HEK293 (cell line): Measurements from ENCODE around the gene TBX10.
"Not testable (repeated sequence)": the region's sequence is repeated elsewhere in the genome, so short reads cannot be mapped to it uniquely, and the experiment has no call there.

ENCODE experiments used
- CTCF ChIA-PET: fragments of 350-600 bp; formaldehyde crosslinking; extraction: SDS; loops from one replicate; lab custom pipeline; 2021; ENCODE audit warnings: antibody characterized with exemption; lab: Yijun Ruan, JAX
- POLR2A ChIA-PET: fragments of 300-600 bp; formaldehyde crosslinking; extraction: SDS; loops from one replicate; lab custom pipeline; 2020; ENCODE audit warnings: antibody characterized with exemption, inconsistent platforms; lab: Yijun Ruan, JAX
- H3K27ac ChIP-seq: fragments of 200-500 bp; sonication (Bioruptor generic); 2 replicates; pipeline ENCODE4 v1.5.1; 2014; ENCODE audit warnings: low read depth, low read length, control low read depth, inconsistent platforms; ENCODE audit errors: extremely low read depth
- H3K36me3 ChIP-seq, 2 experiments: fragments of 200-500 bp in 1 of 2; sonication (Bioruptor generic) in 1 of 2; 1 replicate in 1 of 2; 2 replicates in 1 of 2; pipeline ENCODE4 v1.5.1; 2014 to 2017; ENCODE audit warnings: inconsistent platforms in 2 of 2, low read length in 2 of 2; ENCODE audit not compliant: control insufficient read depth in 2 of 2, insufficient read depth in 1 of 2
- H3K4me1 ChIP-seq: fragments of 200-500 bp; sonication (Bioruptor generic); 2 replicates; pipeline ENCODE4 v1.5.1; 2014; ENCODE audit warnings: mild to moderate bottlenecking, low read length, inconsistent platforms; ENCODE audit not compliant: control insufficient read depth, insufficient read depth
- H3K4me3 ChIP-seq: 2 replicates; pipeline ENCODE4 v1.5.1; 2011; ENCODE audit warnings: low read depth, mild to moderate bottlenecking, control low read depth, low read length, moderate library complexity
- H3K9me3 ChIP-seq: fragments of 200-500 bp; sonication (Bioruptor generic); 2 replicates; pipeline ENCODE4 v1.5.1; 2014; ENCODE audit warnings: low read depth, low read length, inconsistent platforms; ENCODE audit not compliant: control insufficient read depth, insufficient read depth
- CTCF ChIP-seq: fragments of 450-650 bp; formaldehyde crosslinking; IDR thresholded peaks from 2 replicates; pipeline ENCODE4 v1.5.1; 2016; ENCODE audit warnings: missing biosample characterization, missing genetic modification characterization
- FEZF1 ChIP-seq: fragments of 450-650 bp; formaldehyde crosslinking; IDR thresholded peaks from 2 replicates; pipeline ENCODE4 v1.5.1; 2016; ENCODE audit warnings: missing biosample characterization, missing genetic modification characterization
- PATZ1 ChIP-seq: fragments of 450-650 bp; formaldehyde crosslinking; IDR thresholded peaks from 2 replicates; pipeline ENCODE4 v1.5.1; 2016; ENCODE audit warnings: missing biosample characterization, missing genetic modification characterization
- PRDM1 ChIP-seq: fragments of 450-650 bp; formaldehyde crosslinking; IDR thresholded peaks from 2 replicates; pipeline ENCODE4; 2016; ENCODE audit warnings: missing biosample characterization, missing genetic modification characterization
- PRDM6 ChIP-seq: fragments of 450-650 bp; formaldehyde crosslinking; IDR thresholded peaks from 2 replicates; pipeline ENCODE4 v1.5.1; 2017; ENCODE audit warnings: missing biosample characterization, missing genetic modification characterization
- TRIM28 ChIP-seq: IDR thresholded peaks from 2 replicates; pipeline ENCODE4 v1.6.1; 2011; ENCODE audit warnings: low read length, control low read depth, borderline replicate concordance
- ZNF114 ChIP-seq: fragments of 450-650 bp; formaldehyde crosslinking; IDR thresholded peaks from 2 replicates; pipeline ENCODE4 v1.5.0; 2017; ENCODE audit warnings: missing biosample characterization, missing genetic modification characterization
- ZNF184 ChIP-seq: fragments of 450-650 bp; IDR thresholded peaks from 2 replicates; pipeline ENCODE4 v1.5.1; 2018; ENCODE audit warnings: missing biosample characterization, mild to moderate bottlenecking, missing genetic modification characterization
- ZNF214 ChIP-seq: fragments of 450-650 bp; formaldehyde crosslinking; IDR thresholded peaks from 2 replicates; pipeline ENCODE4 v1.5.1; 2017; ENCODE audit warnings: missing biosample characterization, mild to moderate bottlenecking, missing genetic modification characterization, borderline replicate concordance
- ZNF501 ChIP-seq: fragments of 450-650 bp; formaldehyde crosslinking; IDR thresholded peaks from 2 replicates; pipeline ENCODE4 v1.5.1; 2016; ENCODE audit warnings: missing biosample characterization, missing genetic modification characterization
- ZNF518A ChIP-seq: fragments of 450-650 bp; formaldehyde crosslinking; conservative IDR thresholded peaks from 2 replicates; pipeline ENCODE4 v1.5.1; 2016; ENCODE audit warnings: low read depth, missing biosample characterization, missing genetic modification characterization
- ZNF560 ChIP-seq: fragments of 450-650 bp; formaldehyde crosslinking; IDR thresholded peaks from 2 replicates; pipeline ENCODE4 v1.5.1; 2017; ENCODE audit warnings: missing biosample characterization, missing genetic modification characterization, borderline replicate concordance
- ZNF629 ChIP-seq: fragments of 450-650 bp; formaldehyde crosslinking; IDR thresholded peaks from 2 replicates; pipeline ENCODE4 v1.5.1; 2017; ENCODE audit warnings: missing biosample characterization, missing genetic modification characterization
- TF ChIP-seq, protein P1 (sequence below): fragments of 450-650 bp; formaldehyde crosslinking; IDR thresholded peaks from 2 replicates; pipeline ENCODE4 v1.5.1; 2017; ENCODE audit warnings: missing biosample characterization, missing genetic modification characterization
- TF ChIP-seq, protein P2 (sequence below): fragments of 450-650 bp; formaldehyde crosslinking; IDR thresholded peaks from 2 replicates; pipeline ENCODE4; 2016; ENCODE audit warnings: missing biosample characterization, missing genetic modification characterization

TBX10 gene

GRCh38 chr11:67626970-67627369, 12.6 kb downstream of the TBX10 start:
- no peaks in the 10 kb centered on the region for H3K9me3 ChIP-seq
- TF ChIP-seq ZNF518A (tag by site-specific recombination) (no peak), ZNF184 (no peak), CTCF (tag by site-specific recombination) (no peak), PATZ1 (tag by site-specific recombination) (no peak), ZNF501 (tag by site-specific recombination) (no peak), ZNF214 (no peak), TRIM28 (no peak), ZNF114 (tag by site-specific recombination) (no peak), FEZF1 (tag by site-specific recombination) (no peak), PRDM1 (no peak), PRDM6 (no peak), ZNF560 (no peak), ZNF629 (tag by site-specific recombination) (no peak)
- TF ChIP-seq, protein P1, sequence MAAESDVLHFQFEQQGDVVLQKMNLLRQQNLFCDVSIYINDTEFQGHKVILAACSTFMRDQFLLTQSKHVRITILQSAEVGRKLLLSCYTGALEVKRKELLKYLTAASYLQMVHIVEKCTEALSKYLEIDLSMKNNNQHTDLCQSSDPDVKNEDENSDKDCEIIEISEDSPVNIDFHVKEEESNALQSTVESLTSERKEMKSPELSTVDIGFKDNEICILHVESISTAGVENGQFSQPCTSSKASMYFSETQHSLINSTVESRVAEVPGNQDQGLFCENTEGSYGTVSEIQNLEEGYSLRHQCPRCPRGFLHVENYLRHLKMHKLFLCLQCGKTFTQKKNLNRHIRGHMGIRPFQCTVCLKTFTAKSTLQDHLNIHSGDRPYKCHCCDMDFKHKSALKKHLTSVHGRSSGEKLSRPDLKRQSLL (tag by site-specific recombination) = no peak
- TF ChIP-seq, protein P2, sequence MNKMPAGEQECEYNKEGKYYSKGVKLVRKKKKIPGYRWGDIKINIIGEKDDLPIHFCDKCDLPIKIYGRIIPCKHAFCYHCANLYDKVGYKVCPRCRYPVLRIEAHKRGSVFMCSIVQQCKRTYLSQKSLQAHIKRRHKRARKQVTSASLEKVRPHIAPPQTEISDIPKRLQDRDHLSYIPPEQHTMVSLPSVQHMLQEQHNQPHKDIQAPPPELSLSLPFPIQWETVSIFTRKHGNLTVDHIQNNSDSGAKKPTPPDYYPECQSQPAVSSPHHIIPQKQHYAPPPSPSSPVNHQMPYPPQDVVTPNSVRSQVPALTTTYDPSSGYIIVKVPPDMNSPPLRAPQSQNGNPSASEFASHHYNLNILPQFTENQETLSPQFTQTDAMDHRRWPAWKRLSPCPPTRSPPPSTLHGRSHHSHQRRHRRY (tag by site-specific recombination) = no peak
- TF ChIP-seq, all 188 proteins: peak for 0
- Histone ChIP-seq H3K36me3 (no peaks in the 10 kb centered on the region), H3K4me1 (no peaks in the 10 kb centered on the region), H3K4me3 (no peak overlapping the region), H3K27ac (no peak overlapping the region)
- ChIA-PET POLR2A (no interaction called here), CTCF (interaction anchor here (0.6 to 4.9 kb wide), 2 partner anchors 12 to 66 kb away, joined by 3 to 53 read pairs; no protein-coding TSS in a partner anchor)

DNA sequence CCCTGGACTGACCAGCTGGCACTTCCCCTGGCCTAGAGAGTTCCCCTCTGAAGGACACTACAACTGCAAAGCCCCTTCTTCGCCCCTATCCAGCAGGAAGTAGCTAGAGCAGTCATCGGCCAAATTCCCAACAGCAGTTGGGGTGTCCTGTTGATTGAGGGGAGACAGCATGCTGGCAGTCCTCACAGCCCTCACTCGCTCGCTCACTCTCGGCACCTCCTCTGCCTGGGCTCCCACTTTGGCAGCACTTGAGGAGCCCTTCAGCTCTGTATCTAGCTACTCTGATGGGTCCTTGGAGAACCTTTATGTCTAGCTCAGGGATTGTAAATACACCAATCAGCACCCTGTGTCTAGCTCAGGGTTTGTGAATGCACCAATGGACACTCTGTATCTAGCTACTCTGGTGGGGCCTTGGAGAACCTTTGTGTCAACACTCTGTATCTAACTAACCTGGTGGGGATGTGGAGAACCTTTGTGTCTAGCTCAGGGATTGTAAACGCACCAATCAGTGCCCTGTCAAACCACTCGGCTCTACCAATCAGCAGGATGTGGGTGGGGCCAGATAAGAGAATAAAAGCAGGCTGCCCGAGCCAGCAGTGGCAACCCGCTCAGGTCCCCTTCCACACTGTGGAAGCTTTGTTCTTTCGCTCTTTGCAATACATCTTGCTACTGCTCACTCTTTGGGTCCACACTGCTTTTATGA, 13.3 kb downstream of the TBX10 start:
- H3K4me1 ChIP-seq, H3K9me3 ChIP-seq, H3K27ac ChIP-seq, POLR2A ChIA-PET, H3K36me3 ChIP-seq, H3K4me3 ChIP-seq: not testable (repeated sequence)
- CTCF ChIA-PET = interaction anchor here (4.9 kb wide), 1 partner anchor 11 kb away, joined by 53 read pairs; no protein-coding TSS in a partner anchor

DNA sequence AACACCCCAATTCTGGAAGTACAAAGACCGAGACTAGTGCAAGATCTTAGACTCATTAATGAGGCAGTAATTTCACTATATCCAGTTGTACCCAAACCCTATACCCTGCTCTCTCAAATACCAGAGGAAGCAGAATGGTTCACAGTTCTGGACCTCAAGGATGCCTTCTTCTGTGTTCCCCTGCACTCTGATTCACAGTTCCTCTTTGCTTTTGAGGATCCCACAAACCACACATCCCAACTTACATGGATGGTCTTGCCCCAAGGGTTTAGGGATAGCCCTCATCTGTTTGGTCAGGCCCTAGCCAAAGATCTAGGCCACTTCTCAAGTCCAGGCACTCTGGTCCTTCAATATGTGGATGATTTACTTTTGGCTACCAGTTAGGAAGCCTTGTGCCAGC, 15.8 kb downstream of the TBX10 start:
- POLR2A ChIA-PET, H3K9me3 ChIP-seq, H3K27ac ChIP-seq, H3K4me1 ChIP-seq, H3K4me3 ChIP-seq, H3K36me3 ChIP-seq: not testable (repeated sequence)
- CTCF ChIA-PET = interaction anchor here (0.9 kb wide), 1 partner anchor 9 kb away, joined by 5 read pairs; no protein-coding TSS in a partner anchor
